Measurements from ENCODE around the gene ATP1B1.
A peak's percentile ranks its signal among the peaks of the same experiment; 100 is the strongest.

The ATP1B1 gene

GRCh38 chr1:169070958-169071357 lies 35.5 kb upstream of the ATP1B1 start:
- H3K27ac ChIP-seq (ENCODE audit: extremely low read depth, low read depth, low read length), result no peak overlapping the region
- no peaks in the 10 kb centered on the region for H3K4me1 ChIP-seq (ENCODE audit: control insufficient read depth, insufficient read depth, low read length)
- TF ChIP-seq ZNF324 (tag by site-specific recombination; IDR thresholded peaks at IDR 0.05) (no peak), AEBP2 (tag by site-specific recombination; IDR thresholded peaks at IDR 0.05; ENCODE audit: borderline replicate concordance) (no peak), MYNN (tag by site-specific recombination; IDR thresholded peaks at IDR 0.05; ENCODE audit: borderline replicate concordance) (no peak), ZNF747 (tag by site-specific recombination; IDR thresholded peaks at IDR 0.05) (no peak), ZNF133 (tag by site-specific recombination; IDR thresholded peaks at IDR 0.05) (no peak), ZNF140 (tag by site-specific recombination; IDR thresholded peaks at IDR 0.05) (no peak), KLF8 (tag by site-specific recombination; IDR thresholded peaks at IDR 0.05) (no peak), CTCF (tag by site-specific recombination; IDR thresholded peaks at IDR 0.05) (no peak)
- ChIA-PET CTCF (interaction anchor here (0.6 to 1.5 kb wide), 2 partner anchors 10 to 277 kb away, joined by 3 to 5 read pairs; no protein-coding TSS in a partner anchor), POLR2A (no interaction called here)
- no peaks in the 10 kb centered on the region for H3K36me3 ChIP-seq (ENCODE audit: control insufficient read depth in 2 of 2, insufficient read depth in 1 of 2, low read length in 2 of 2)
- H3K9me3 ChIP-seq (ENCODE audit: control insufficient read depth, insufficient read depth, low read depth, low read length), result no peaks in the 10 kb centered on the region; the same call in 1 of the 2 replicates
- H3K4me3 ChIP-seq (ENCODE audit: low read depth, low read length), result no peak overlapping the region

- H3K36me3 ChIP-seq (ENCODE audit: control insufficient read depth in 2 of 2, insufficient read depth in 1 of 2, low read length in 2 of 2), result no peaks in the 10 kb centered on the region
- no peaks in the 10 kb centered on the region for H3K4me1 ChIP-seq (ENCODE audit: control insufficient read depth, insufficient read depth, low read length)
- no peak overlapping the region for H3K27ac ChIP-seq (ENCODE audit: extremely low read depth, low read depth, low read length)
- POLR2A ChIA-PET, result no interaction called here
- TF ChIP-seq ZNF10 (tag by site-specific recombination; IDR thresholded peaks at IDR 0.05) (no peak), ZNF549 (tag by site-specific recombination; IDR thresholded peaks at IDR 0.05) (no peak), KLF1 (tag by site-specific recombination; IDR thresholded peaks at IDR 0.05) (peak; percentile 45; the same call in 1 of the 2 replicates), ZNF426 (tag by site-specific recombination; IDR thresholded peaks at IDR 0.05) (no peak), ZSCAN4 (tag by site-specific recombination; IDR thresholded peaks at IDR 0.05) (no peak), ZNF175 (tag by site-specific recombination; IDR thresholded peaks at IDR 0.05) (no peak)
- H3K4me3 ChIP-seq (ENCODE audit: low read depth, low read length), result no peak overlapping the region
- CTCF ChIA-PET, result no interaction called here
- no peaks in the 10 kb centered on the region for H3K9me3 ChIP-seq (ENCODE audit: control insufficient read depth, insufficient read depth, low read depth, low read length)
Measured at GRCh38 chr1:169072945-169073725, 33.4 kb upstream of the ATP1B1 start.

GRCh38 chr1:169078163-169078883 lies 28.2 kb upstream of the ATP1B1 start:
- POLR2A ChIA-PET, result no interaction called here
- CTCF ChIA-PET, result no interaction called here
- H3K4me3 ChIP-seq (ENCODE audit: low read depth, low read length), result no peak overlapping the region

More at GRCh38 chr1:169078163-169078883, 28.2 kb upstream of the ATP1B1 start:
- Histone ChIP-seq H3K4me1 (ENCODE audit: control insufficient read depth, insufficient read depth, low read length) (no peaks in the 10 kb centered on the region), H3K36me3 (ENCODE audit: control insufficient read depth in 2 of 2, insufficient read depth in 1 of 2, low read length in 2 of 2) (no peaks in the 10 kb centered on the region), H3K27ac (ENCODE audit: extremely low read depth, low read depth, low read length) (no peak overlapping the region), H3K9me3 (ENCODE audit: control insufficient read depth, insufficient read depth, low read depth, low read length) (no peaks in the 10 kb centered on the region)
- TF ChIP-seq SCRT2 (tag by site-specific recombination; IDR thresholded peaks at IDR 0.05) (peak; percentile 50; the same call in 1 of the 2 replicates), ZNF112 (tag by site-specific recombination; IDR thresholded peaks at IDR 0.05) (no peak)
